ENCODE measurements around the gene HYAL2.

Gene HYAL2

DNA sequence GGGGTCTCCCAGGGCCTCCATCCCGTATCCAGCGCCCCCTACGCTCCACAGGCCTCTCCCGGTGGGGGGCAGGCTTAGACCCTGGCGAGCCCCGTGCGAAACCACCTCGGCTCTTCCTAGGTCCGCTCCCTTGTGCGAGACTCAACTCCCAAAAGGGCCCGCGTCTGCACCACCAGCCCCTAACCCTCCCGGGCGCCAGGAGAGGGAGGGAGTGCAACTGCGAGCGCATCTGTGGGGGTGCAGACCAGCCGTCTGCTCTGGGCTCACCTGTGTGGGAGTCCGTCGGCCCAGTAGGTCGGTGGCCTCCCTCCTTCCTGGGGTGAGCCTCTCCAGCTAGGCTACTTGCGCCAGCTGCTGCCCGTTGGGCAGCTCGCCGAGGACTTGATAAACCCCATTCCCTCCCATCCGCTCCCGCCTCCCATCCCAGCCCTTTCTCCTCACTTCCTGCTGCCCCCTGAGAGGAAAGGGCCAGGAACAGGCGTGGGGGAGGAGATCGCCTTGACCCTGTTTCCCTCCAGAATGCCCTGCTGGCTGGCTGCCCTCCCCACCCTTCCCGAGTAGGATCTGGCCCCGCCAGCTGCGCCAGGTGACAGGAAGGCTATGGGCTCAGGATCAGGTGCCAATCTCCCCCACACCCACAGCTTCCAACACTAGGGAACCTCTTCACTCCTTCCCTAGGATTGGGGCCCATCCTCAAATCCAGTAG is at the start of gene HYAL2:
Gene HYAL2, minus strand, starts transcription at position 360 of the 706 bp plus-strand sequence. CDS start 2,256 bp downstream, outside the sequence.
- H3K27ac ChIP-seq = peak within 1 kb of the TSS; percentile 100
- DNase-seq = no peak
- H3K4me3 ChIP-seq (ENCODE audit: low read depth, low read length) = peak within 1 kb of the TSS; percentile 74
- H3K9me3 ChIP-seq (ENCODE audit: severe bottlenecking) = no peaks in the 10 kb centered on the region
- H3K27me3 ChIP-seq (ENCODE audit: insufficient read depth, low read depth, severe bottlenecking) = no peaks in the 10 kb centered on the region
- peaks cover 48% of the 10 kb centered on the region for H3K36me3 ChIP-seq
- no peak for TF ChIP-seq CTCF (IDR thresholded peaks at IDR 0.05; ENCODE audit: low read depth, low read length)

- DNase-seq = no peak
- H3K27me3 ChIP-seq (ENCODE audit: insufficient read depth, low read depth, severe bottlenecking) = no peaks in the 10 kb centered on the region
- peak overlapping the region; percentile 21 for H3K27ac ChIP-seq
- no peak overlapping the region for H3K4me3 ChIP-seq (ENCODE audit: low read depth, low read length)
- no peaks in the 10 kb centered on the region for H3K9me3 ChIP-seq (ENCODE audit: severe bottlenecking)
- TF ChIP-seq CTCF (IDR thresholded peaks at IDR 0.05; ENCODE audit: low read depth, low read length) = no peak
- H3K36me3 ChIP-seq = no peaks in the 10 kb centered on the region
Observed at GRCh38 chr3:50371133-50371685, 48.7 kb upstream of the HYAL2 start.

DNA sequence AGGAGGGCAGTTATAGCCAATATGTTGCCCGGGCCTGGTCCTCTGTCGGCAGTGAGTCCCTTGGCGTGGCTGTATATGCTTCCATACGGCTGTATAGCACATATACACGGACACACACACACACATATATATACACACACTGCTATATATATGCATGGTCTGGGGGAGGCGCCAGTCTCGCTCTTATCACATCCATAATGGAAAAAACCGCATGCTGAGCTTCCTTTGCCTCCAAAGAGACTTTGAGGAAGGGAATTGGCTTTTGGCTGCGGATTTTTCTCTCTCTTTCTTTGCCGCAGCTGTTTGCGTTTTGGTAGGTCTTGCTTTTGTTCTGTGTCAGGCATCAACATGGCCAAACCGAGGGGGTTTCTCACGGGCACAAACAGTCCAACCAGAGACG is 48.0 kb upstream of the HYAL2 start:
- H3K4me3 ChIP-seq (ENCODE audit: low read depth, low read length) = no peak overlapping the region
- TF ChIP-seq CTCF (IDR thresholded peaks at IDR 0.05; ENCODE audit: low read depth, low read length) = peak; percentile 56

GRCh38 chr3:50369012-50369670 is 46.6 kb upstream of the HYAL2 start:
- no peak overlapping the region for H3K27ac ChIP-seq
- no peaks in the 10 kb centered on the region for H3K36me3 ChIP-seq
- no peak overlapping the region for H3K4me3 ChIP-seq (ENCODE audit: low read depth, low read length)
- TF ChIP-seq CTCF (IDR thresholded peaks at IDR 0.05; ENCODE audit: low read depth, low read length) = no peak
- no peak for DNase-seq
- no peaks in the 10 kb centered on the region for H3K27me3 ChIP-seq (ENCODE audit: insufficient read depth, low read depth, severe bottlenecking)
- H3K9me3 ChIP-seq (ENCODE audit: severe bottlenecking) = no peaks in the 10 kb centered on the region

More for the DNA sequence above, 48.0 kb upstream of the HYAL2 start:
- no peaks in the 10 kb centered on the region for H3K27me3 ChIP-seq (ENCODE audit: insufficient read depth, low read depth, severe bottlenecking)
- H3K9me3 ChIP-seq (ENCODE audit: severe bottlenecking) = no peaks in the 10 kb centered on the region
- H3K27ac ChIP-seq = no peak overlapping the region; the same call in 1 of the 2 replicates
- peak; percentile 68 for DNase-seq
- H3K36me3 ChIP-seq = no peaks in the 10 kb centered on the region

- no peaks in the 10 kb centered on the region for H3K27me3 ChIP-seq (ENCODE audit: insufficient read depth, low read depth, severe bottlenecking)
- no peak overlapping the region for H3K4me3 ChIP-seq (ENCODE audit: low read depth, low read length)
- no peaks in the 10 kb centered on the region for H3K9me3 ChIP-seq (ENCODE audit: severe bottlenecking)
- H3K36me3 ChIP-seq = no peaks in the 10 kb centered on the region
- no peak overlapping the region for H3K27ac ChIP-seq
- TF ChIP-seq CTCF (IDR thresholded peaks at IDR 0.05; ENCODE audit: low read depth, low read length) = no peak
- DNase-seq = no peak
Observed at GRCh38 chr3:50365842-50366220, 43.3 kb upstream of the HYAL2 start.

Measured in WERI-Rb-1 (cell line).